GM18873 (cell line): ENCODE data around the gene BEST2.

Experiments used
- ATAC-seq: cut with Tn5 transposase; IDR thresholded peaks from one replicate; pipeline ENCODE4 v1.9.1; 2021; ENCODE audit warnings: mild to moderate bottlenecking, moderate library complexity, moderate number of reproducible peaks; ENCODE audit not compliant: unreplicated experiment, low FRiP score

Gene BEST2

GRCh38 chr19:12727745-12728433 lies 23.7 kb upstream of the BEST2 start:
- ATAC-seq = no peak

- ATAC-seq = no peak
These were observed 21.5 kb upstream of the BEST2 start for GRCh38 chr19:12730064-12730463.

- no peak for ATAC-seq
These were observed 20.3 kb upstream of the BEST2 start for GRCh38 chr19:12731337-12731736.

GRCh38 chr19:12733369-12734214 lies 18.0 kb upstream of the BEST2 start:
- ATAC-seq = no peak

GRCh38 chr19:12736995-12737834 lies 14.4 kb upstream of the BEST2 start, which contains the start of gene GET3:
Gene GET3 (plus strand): TSS chr19:12737497. CDS start chr19:12737506, 9 bp downstream.
- ATAC-seq = peak; percentile 65

- ATAC-seq = no peak
These were observed 13.7 kb upstream of the BEST2 start for GRCh38 chr19:12737835-12738351.

GRCh38 chr19:12745166-12745897 lies 6.3 kb upstream of the BEST2 start:
- no peak for ATAC-seq

- no peak for ATAC-seq
These were observed 3.1 kb upstream of the BEST2 start for GRCh38 chr19:12748489-12748888.

- no peak for ATAC-seq
These were observed 1.6 kb upstream of the BEST2 start for GRCh38 chr19:12749938-12750521.

GRCh38 chr19:12750851-12751250 lies 740 bp upstream of the BEST2 start:
- ATAC-seq = no peak

GRCh38 chr19:12752056-12752781 lies 628 bp downstream of the BEST2 start:
- no peak for ATAC-seq

GRCh38 chr19:12754465-12755196 lies 3.0 kb downstream of the BEST2 start:
- no peak for ATAC-seq

- ATAC-seq = no peak
These were observed 4.7 kb downstream of the BEST2 start for GRCh38 chr19:12756150-12756883.

- ATAC-seq = no peak
These were observed 6.1 kb downstream of the BEST2 start for GRCh38 chr19:12757544-12758274.

GRCh38 chr19:12759686-12760085 lies 8.1 kb downstream of the BEST2 start:
- no peak for ATAC-seq

GRCh38 chr19:12763100-12763499 lies 11.5 kb downstream of the BEST2 start:
- no peak for ATAC-seq

- ATAC-seq = no peak
These were observed 13.1 kb downstream of the BEST2 start for GRCh38 chr19:12764698-12765097.
